Stimulated activated CD4-positive, alpha-beta T cell treated with anti-CD3 and anti-CD28 coated beads, TNF-alpha, amount 100 ng/mL, for 4 hours (primary cell): ENCODE measurements around the gene HPD.

ENCODE experiments used
- DNase-seq, 3 experiments: peaks; one replicate each; pipeline ENCODE4 v3.0.0-alpha.2; 2020; ENCODE audit warnings: low read depth in 3 of 3

The HPD gene

GRCh38 chr12:121828826-121829225 is 29.8 kb downstream of the HPD start:
- no peak for DNase-seq

- DNase-seq = no peak
These were observed 30.4 kb downstream of the HPD start for GRCh38 chr12:121828306-121828705.

GRCh38 chr12:121827351-121828099 is 31.1 kb downstream of the HPD start:
- DNase-seq = no peak

GRCh38 chr12:121826318-121827150 is 32.1 kb downstream of the HPD start:
- no peak for DNase-seq

GRCh38 chr12:121825041-121825523 is 33.6 kb downstream of the HPD start:
- no peak for DNase-seq

GRCh38 chr12:121823727-121824115 is 34.9 kb downstream of the HPD start:
- DNase-seq = no peak

GRCh38 chr12:121823101-121823726 is 35.4 kb downstream of the HPD start:
- DNase-seq = no peak

- no peak for DNase-seq
These were observed 36.1 kb downstream of the HPD start for GRCh38 chr12:121822393-121823100.

- no peak for DNase-seq
These were observed 38.6 kb downstream of the HPD start for GRCh38 chr12:121820056-121820455.

- DNase-seq = no peak
These were observed 39.3 kb downstream of the HPD start for GRCh38 chr12:121819212-121819949.

- DNase-seq = no peak
These were observed 41.0 kb downstream of the HPD start for GRCh38 chr12:121817648-121818043.

GRCh38 chr12:121816925-121817647 is 41.6 kb downstream of the HPD start:
- DNase-seq = no peak

GRCh38 chr12:121815263-121815662 is 43.4 kb downstream of the HPD start:
- DNase-seq = no peak

- DNase-seq = no peak
These were observed 44.1 kb downstream of the HPD start for GRCh38 chr12:121814429-121815119.

GRCh38 chr12:121813951-121814350 is 44.7 kb downstream of the HPD start:
- no peak for DNase-seq

GRCh38 chr12:121812921-121813896 is 45.5 kb downstream of the HPD start:
- no peak for DNase-seq

- DNase-seq = no peak
These were observed 46.3 kb downstream of the HPD start for GRCh38 chr12:121812320-121812871.
